GM19468 (cell line): ENCODE results near the gene CARMIL1.

ENCODE experiments used
- ATAC-seq: cut with Tn5 transposase; IDR thresholded peaks from one replicate; pipeline ENCODE4 v1.9.1; 2021; ENCODE audit warnings: mild to moderate bottlenecking, moderate library complexity, moderate number of reproducible peaks; ENCODE audit not compliant: unreplicated experiment; ENCODE audit errors: extremely low read depth

CARMIL1 gene

DNA sequence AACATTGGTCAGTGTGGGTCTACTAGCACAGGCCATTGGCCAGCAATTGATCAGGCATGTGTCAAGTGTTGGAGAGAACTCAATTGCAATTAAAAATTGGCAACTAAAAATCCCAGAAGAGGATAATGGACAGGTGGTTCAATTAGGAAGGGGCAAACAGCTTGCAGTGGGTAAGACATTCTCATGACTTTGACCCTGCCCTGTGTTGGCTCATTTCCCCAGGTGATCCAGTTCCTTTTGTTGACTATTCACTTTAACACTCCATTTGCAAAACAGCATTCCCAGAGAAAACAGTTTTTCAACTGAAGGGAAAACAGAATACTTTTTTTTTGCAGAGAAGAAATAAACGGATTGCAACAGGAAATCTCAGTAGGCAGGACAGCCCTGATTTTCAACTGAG, 343.9 kb downstream of the CARMIL1 start:
- no peak for ATAC-seq

DNA sequence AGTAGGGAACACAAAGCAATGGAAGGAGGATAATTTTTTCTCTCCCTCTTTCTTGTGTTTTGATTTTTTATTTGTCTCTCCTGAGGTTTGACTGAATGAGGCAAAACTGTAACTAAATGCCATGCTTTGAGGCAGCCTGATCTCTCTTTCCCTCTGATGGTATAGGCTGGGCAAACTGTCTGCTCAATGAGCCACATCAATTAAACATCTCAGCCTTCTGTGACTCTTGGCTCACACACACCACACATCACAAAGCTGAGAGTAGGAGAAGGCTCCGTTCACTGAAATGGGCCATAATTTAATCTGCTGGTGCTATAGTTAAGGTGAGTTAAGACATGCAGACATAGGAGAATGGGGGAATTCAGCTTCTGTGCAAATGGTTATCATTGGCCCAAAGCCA, 344.7 kb downstream of the CARMIL1 start:
- no peak for ATAC-seq

DNA sequence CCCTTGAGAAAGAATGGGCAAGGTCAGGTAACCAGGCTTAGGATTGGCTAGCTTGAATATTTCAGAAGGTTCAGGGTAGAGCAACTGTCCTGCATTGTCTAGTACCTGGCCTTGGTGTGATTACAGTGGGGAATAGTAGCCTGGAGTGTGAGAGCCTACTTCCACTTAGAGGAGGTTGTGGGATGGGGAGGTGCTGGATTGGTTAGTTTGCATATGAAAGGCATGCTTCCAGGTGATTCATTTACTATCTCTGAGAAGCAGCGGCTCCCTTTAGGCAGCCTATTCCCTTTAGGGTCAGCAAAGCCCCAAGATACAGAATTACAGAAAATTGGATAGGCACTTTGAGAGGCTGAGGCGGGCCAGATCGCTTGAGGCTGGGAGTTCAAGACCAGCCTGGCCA, 347.8 kb downstream of the CARMIL1 start:
- no peak for ATAC-seq

DNA sequence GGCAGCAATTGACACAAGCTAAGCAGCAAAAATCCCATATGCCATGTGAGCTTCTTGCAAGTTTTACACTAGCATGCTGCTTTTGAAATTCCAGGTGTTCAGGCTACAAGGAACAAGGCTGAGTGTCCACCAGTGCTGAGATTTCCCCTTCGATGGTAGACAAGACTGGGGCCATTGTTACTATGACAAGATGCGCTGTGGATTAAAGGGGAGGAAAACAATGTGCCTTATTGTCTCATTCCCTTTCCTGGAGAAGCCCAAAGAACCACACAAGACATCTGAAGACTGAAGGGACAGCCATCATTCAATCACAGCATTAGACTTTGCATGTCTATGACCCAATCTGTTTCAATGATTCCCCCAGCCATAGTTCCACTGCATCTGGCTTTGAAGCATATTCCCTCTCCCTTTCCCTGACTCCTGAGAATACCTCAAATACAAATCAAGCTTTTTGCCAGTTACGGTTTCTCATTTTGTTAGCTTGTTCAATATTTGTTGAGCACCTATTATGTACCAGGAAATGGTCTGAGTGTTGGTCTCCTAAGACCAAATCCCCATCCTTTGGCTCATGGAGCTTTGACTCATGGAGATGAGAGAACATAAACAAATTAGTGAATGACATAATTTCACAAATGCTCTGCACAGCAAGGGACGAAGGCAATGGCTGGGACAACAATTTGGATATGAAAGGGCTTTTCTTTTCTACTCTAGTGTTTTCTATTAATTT, 349.5 kb downstream of the CARMIL1 start:
- ATAC-seq = no peak

DNA sequence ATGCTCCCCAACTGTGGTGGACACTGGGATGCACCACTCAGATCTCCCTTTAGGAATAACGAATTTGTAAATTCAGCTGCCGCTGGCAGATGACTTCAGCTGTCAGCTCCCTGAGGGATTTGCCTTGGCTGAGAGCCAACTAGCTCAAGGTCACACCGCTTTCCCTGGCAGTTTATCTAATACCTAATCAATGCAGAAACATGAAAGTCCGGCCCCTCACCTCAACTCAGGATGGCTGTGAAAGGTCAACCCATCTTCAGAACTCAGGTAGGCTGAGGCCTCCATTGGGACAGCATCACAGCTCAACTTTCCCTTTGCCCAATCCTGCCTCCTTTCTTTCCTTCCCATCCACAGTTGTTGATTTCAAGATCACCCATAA, 350.0 kb downstream of the CARMIL1 start:
- ATAC-seq = no peak

DNA sequence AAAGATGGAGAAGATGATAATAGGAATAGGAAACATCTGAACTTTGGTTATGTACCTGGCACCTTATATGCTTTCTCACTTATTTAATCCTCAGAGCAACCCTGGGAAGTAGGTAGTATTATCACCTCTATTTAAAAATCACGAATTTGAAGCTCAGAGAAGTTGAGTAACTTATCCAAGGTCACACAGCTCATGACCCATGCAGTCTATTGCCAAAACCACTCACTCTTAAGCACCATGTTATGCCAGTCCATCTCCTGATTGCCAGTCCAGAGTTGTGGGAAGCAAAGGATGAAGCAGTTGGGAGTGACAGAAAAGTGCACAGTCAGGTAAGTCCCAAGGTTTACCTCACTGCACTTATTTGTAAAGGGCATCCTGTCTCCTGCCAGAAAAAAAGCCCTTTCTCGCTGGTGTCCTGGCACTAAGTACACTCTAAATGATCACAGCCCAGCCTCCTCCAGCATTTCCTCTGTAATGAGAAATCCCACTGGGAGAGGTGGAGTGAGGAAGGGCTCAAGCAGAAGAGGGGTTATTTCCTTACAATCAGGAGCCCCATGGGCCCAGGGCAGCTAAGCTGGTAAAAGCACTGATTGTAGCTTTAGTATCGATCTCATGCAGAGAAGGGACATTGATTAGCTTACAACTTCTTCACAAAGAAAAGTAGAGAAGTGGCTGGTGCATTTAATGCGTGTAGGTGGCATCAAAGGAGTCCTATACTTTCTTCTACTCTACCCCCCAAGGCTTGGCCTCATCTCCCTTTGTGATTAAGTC, 351.5 kb downstream of the CARMIL1 start:
- no peak for ATAC-seq

DNA sequence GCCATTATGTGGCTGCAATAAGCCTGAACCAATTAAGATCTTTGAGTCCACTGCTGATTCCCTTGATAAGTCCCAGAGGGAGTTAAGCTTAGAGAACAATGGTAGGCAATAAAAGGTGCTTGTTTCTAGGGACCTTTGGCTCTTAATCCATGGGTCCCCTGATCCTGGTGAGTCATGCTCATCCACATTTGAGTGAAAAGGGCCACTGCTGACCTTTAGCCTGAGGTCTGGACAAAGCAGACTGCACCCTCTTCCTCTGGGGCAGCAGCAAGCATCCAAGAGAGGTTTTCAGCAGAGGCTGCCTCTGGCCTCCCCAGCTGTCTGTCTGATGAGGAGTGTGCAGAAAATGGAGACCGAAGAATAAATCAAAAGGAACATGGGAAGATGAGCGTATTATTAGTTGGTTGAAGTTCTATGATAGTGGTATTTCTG, 356.7 kb downstream of the CARMIL1 start:
- no peak for ATAC-seq

DNA sequence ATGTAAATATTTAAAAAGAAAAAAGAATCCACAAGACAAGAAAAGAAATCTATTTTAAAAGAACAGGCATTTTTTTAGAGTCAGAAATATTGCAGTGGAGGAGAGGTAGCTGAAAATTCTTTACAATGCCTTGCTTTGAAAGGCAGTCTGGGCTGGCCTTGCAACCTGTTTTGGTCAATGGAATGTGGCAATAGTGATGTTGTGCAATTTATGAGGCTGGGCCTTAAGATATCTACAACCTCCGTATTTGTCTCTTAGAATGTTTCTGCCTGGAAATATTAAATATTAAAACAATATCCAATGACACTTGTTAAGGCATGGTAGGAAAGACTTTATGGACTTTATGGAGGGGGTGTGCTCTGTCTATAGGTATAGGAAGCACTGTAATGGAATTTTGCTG, 358.0 kb downstream of the CARMIL1 start:
- no peak for ATAC-seq

DNA sequence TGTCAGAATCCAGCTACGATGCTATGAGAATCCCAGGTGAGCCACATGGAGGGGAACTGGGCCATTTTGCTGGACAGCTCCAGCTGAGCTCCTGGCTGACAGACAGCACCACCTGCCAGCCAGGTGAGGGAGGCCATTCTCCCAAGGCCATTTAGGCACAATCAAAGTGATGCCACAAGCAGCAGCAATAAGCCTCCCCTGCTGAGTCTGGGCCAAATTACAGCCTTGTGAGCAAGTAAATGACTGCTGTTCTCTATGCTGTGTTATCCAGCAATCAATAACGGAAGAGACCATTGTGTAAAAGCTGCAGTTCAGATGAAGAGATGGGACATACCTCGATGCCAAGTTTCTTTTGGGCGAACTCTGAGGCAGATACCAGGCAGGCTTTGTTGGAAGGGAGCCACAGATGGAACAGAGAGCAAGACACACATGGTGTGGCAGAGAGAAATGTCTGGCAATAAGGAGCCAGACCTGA, 358.8 kb downstream of the CARMIL1 start:
- ATAC-seq = no peak

DNA sequence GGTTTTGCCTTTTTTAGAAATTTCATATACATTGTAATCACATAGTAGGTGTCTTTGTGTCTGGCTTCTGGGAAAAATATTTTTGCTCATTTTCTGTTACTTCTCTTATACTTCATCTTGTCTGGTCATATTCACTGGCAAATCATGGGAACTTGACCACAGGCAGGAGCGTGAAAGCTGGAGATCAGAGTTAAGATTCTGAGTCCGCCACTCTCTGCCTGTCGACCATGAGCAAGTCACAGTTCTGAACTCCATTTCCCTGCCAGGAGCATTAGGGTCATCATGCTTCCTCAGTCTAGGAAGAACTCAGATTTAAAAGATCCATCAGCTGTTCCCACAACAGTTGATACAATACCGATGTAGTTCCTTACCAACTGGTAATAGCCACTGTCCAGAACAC, 360.5 kb downstream of the CARMIL1 start:
- no peak for ATAC-seq

DNA sequence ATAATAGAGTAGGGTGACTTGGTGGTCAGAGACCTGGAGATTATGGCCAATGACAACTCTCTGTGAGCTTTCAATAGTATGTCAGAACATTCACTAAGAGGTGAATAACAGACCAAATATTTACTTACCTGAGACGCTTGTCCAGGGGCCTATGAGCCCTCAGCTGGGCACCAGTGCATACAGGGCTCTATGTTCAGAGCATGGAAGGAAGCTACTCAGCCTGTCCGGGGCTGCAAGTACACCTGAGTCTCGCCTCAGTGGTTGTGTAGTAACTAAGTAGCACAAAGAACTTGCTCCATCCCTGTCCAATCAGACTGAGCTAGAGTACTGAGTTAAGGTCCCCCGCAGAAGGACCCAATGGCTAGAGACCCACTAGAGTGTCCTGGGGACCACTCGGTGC, 361.3 kb downstream of the CARMIL1 start:
- no peak for ATAC-seq

DNA sequence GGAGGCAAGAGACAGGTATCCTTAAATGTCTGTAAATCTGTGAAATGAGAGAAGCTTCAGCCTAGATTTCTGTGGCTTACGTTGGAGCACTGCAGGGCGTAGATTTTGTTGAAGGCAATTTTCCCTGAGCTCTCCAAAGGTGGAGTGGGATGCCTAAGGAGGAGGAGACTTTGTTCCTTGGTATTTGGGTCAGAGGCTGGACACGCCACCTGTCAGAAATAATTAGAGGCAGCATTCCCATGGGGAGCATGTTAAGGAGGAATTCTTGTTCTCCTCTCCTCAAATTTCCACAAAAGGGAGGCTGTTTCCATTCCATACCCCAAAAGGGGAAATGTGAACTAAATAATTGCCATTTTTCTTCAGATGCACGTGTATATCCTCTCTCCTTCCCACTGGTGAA, 361.7 kb downstream of the CARMIL1 start:
- no peak for ATAC-seq

DNA sequence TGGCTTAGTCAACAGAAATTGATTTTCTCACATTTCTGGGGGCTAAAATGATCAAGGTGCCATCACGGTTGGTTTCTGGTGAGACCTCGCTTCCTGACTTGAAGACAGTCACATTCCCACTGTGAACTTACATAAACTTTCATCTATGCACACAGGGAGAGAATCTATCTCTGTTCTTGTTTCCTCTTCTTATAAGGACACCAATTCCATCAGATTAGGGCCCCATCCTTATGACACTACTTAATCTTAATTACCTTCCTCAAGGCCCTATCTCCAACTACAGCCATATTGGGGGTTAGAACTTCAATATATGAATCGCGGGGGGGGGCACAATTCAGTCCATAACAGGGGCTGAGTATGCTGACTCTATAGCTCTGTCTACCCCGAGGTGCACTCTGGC, 362.2 kb downstream of the CARMIL1 start:
- ATAC-seq = no peak

DNA sequence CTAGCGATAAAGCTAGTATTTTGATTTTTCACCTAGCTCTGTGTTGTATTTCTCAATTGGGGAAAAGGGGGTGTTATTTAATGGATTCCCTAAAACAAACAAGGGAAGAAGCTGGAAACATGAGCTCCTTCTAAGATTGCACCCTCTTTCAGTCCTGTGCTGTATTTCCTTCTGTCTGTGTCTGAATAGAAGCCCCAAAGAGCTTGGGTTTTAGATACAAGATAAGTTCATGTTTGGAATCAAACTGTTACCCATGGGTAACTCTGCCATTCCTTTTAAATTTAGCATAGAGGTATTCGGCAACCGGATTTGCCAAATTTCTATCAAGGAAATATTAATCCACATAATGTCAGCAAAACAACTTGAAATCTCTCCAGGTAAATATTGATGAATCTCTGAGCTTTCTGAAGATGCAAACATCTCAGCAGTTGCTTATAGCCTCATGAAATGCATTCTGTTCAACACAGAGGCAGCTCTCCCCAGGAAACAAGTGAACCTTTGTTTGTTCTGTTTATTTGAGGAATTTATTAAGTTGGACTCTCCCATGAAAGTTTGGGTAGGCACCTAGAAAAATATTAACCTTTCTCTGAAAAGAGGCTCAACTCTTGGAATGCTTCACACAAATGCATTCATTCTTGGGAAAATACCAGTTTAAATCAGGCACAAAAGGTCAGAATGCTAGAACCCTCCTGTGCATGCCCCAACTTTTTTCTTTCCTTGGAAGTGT, 362.9 kb downstream of the CARMIL1 start:
- no peak for ATAC-seq

DNA sequence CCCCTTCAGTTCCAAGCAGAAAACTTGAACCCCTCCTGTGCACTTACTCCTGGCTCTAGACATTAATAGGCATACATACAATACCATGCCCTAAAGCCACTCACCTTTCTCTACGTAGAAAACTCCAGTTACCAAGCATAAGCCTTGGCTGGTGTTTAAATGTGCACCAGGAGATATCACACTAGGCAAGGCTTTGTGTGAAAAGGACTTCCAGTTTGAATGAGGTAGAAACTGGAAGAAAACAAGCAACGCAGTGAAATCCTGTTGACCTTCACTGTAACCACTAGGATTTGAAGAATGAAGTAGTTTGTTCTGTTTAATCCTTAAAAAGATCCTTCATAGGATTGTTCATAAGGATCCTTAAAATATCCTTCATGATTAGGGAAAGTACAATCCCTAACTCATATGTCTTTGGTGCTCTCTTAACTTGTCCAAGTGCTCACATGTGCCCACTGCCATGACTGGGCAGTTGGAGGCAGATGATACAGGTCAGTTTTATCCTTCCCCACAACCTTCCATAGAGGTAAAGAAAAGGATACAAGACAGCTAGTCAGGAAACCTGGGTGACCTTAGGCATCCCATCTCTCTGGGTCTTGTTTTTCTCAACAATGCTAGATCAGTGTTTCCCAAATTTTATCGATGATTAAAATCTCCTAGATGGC, 363.6 kb downstream of the CARMIL1 start:
- no peak for ATAC-seq

DNA sequence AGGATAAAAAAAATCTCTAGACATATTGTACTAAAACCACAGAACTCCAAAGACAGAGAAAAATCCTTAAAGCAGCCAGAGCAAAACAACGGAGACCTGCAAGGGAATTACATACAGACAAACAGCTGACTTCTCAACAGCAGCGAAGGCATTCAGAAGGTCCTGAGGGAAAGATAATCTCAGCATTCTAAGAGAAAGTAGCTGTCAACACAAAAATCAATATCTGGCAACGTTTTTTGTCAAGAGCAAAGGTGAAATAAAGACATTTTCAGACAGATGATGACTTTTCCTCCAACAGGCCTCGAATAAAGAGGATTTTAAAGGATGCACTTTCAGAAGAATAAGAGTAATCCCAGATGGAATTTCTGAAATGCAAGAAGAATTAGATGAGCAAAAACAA, 366.7 kb downstream of the CARMIL1 start:
- no peak for ATAC-seq

DNA sequence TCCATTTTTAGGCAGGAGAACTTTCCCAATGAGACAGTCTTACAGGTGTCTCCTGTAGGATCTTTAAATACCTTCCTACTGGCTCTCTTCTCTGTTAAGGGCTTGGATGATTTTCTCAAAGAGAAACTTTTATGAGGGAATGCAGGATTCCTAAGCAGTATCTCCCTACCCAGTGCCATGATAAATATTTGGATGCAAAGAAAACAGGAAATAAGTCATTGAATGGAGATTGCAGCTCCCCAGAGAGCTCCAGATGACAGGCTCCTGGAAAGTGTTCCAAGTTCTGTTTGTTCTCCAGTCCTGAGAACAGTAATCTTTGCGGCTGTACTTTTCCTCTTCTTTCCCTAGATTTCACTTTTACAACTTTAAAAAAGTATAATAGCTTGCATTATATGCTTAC, 370.4 kb downstream of the CARMIL1 start:
- ATAC-seq = no peak

DNA sequence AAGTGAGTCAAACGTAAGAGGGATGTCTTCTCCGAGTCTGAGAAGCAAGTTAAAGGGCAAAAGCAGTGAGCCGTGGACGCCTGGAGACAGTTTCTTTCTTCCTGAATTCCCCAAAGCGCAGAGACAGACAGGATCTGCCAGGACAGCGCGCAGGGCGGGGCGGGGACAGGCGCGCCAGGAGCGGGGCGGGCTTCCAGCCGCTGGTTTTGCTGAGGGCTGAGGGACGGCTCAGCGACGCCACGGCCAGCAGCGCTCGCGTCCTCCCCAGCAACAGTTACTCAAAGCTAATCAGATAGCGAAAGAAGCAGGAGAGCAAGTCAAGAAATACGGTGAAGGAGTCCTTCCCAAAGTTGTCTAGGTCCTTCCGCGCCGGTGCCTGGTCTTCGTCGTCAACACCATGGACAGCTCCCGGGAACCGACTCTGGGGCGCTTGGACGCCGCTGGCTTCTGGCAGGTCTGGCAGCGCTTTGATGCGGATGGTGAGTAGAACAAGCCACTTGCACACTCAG, 372.9 kb downstream of the CARMIL1 start, which contains the start of gene SCGN:
Gene SCGN (plus strand): TSS at position 209 of the 509 bp plus-strand sequence. CDS start 189 bp downstream, at position 398.
- no peak for ATAC-seq

DNA sequence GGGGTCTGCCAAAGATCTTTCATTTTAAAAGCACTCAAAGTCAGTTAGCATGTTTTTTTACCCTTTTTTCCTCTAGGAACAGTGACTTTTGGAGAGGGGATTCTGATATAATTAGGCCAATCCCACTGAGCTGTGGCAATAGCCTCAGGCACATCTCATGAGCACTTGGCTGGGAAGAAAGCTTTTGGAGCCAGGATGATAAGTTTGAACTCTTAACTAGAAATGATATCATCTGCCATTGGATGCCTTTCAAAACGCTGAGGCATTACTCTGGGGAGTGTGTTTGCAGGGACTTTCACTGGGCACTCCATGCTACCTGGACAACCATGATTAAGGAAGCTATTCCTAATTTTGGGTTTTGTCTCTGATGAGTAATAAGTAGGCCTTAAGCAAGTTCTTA, 376.5 kb downstream of the CARMIL1 start:
- ATAC-seq = no peak
